Fibroblast of lung (primary cell): Measurements from ENCODE around the gene EPHA1. TPM values are rescaled to one million over a fixed set of nuclear protein-coding genes. Genes with fewer than 3 reads are reported as not detected.
A peak's percentile ranks its signal among the peaks of the same experiment; 100 is the strongest.

Experiments used
- DNase-seq, 2 donors: peaks; one replicate each; pipeline versions ENCODE4 v3.0.0 to v3.0.0-alpha.2; 2010; ENCODE audit warnings: low read depth in 2 of 2
- H2AFZ ChIP-seq: 2 replicates; pipeline ENCODE4 v1.5.1; 2012; ENCODE audit warnings: low read length, control low read depth, inconsistent platforms
- H3K27ac ChIP-seq: 2 replicates; pipeline ENCODE4 v1.5.1; 2011; ENCODE audit warnings: low read length, control low read depth; ENCODE audit not compliant: insufficient read depth
- H3K27me3 ChIP-seq: 2 replicates; pipeline ENCODE4 v1.5.1; 2011; ENCODE audit warnings: mild to moderate bottlenecking, low read length; ENCODE audit not compliant: control insufficient read depth, insufficient read depth
- H3K36me3 ChIP-seq: 2 replicates; pipeline ENCODE4 v1.5.1; 2011; ENCODE audit warnings: low read length; ENCODE audit not compliant: control insufficient read depth, insufficient read depth
- H3K4me1 ChIP-seq: 2 replicates; pipeline ENCODE4 v1.5.1; 2011; ENCODE audit warnings: low read length; ENCODE audit not compliant: control insufficient read depth, insufficient read depth; ENCODE audit errors: extremely low read depth
- H3K4me2 ChIP-seq: 2 replicates; pipeline ENCODE4 v1.5.1; 2011; ENCODE audit warnings: low read length, control low read depth; ENCODE audit not compliant: insufficient read depth; ENCODE audit errors: extremely low read depth
- H3K4me3 ChIP-seq, 4 experiments: fragments of 200-600 bp in 1 of 4; sonication (generic) in 1 of 4; replicated peaks in 1 of 4; 2 replicates each; pipeline ENCODE4 v1.5.1; 2011 to 2016; ENCODE audit warnings: low read length in 4 of 4, low read depth in 3 of 4, mild to moderate bottlenecking in 3 of 4, control low read depth in 2 of 4, inconsistent platforms in 1 of 4, mixed read lengths in 1 of 4; ENCODE audit not compliant: insufficient read depth in 1 of 4; ENCODE audit errors: control extremely low read depth in 1 of 4
- H3K79me2 ChIP-seq: 2 replicates; pipeline ENCODE4 v1.5.1; 2012; ENCODE audit warnings: mild to moderate bottlenecking, low read length, inconsistent platforms; ENCODE audit not compliant: control insufficient read depth, insufficient read depth
- H3K9ac ChIP-seq: 2 replicates; pipeline ENCODE4 v1.5.1; 2011; ENCODE audit warnings: mild to moderate bottlenecking, low read length, control low read depth; ENCODE audit not compliant: insufficient read depth
- H3K9me3 ChIP-seq: 2 replicates; pipeline ENCODE4 v1.5.1; 2012; ENCODE audit warnings: low read depth, low read length; ENCODE audit not compliant: control insufficient read depth, insufficient read depth
- H4K20me1 ChIP-seq: 2 replicates; pipeline ENCODE4 v1.5.1; 2011; ENCODE audit warnings: low read length; ENCODE audit not compliant: control insufficient read depth, insufficient read depth; ENCODE audit errors: extremely low read depth
- EZH2 ChIP-seq: IDR thresholded peaks from 2 replicates; pipeline ENCODE4 v1.5.1; 2012; ENCODE audit warnings: low read length, control low read depth, mild to moderate bottlenecking; ENCODE audit errors: missing control alignments
- polyA plus RNA-seq, 2 donors: library from polyadenylated mRNA; depleted of rRNA in 1 of 2; stranded (reverse) in 1 of 2; unstranded in 1 of 2; fragments of >200 nt; gene quantifications; 2 replicates each; pipeline ENCODE4 v1.2.1, GENCODE V29; 2011 to 2012; ENCODE audit warnings: missing spikeins in 1 of 2
- total RNA-seq: library from RNA; depleted of rRNA; stranded (reverse); fragments of >200 nt; gene quantifications from 2 replicates; pipeline ENCODE4 v1.2.1, GENCODE V29; 2014
- TF ChIP-seq, protein P1 (sequence below), 2 donors: IDR thresholded peaks in 1 of 2; conservative IDR thresholded peaks in 1 of 2; 1 replicate in 1 of 2; 2 replicates in 1 of 2; pipeline ENCODE4 v1.5.1; 2011 to 2012; ENCODE audit warnings: low read length in 2 of 2, control low read depth in 1 of 2, inconsistent platforms in 1 of 2, low read depth in 1 of 2, mild to moderate bottlenecking in 1 of 2

EPHA1 gene
- total and polyA plus RNA-seq, 2 donors (not counting 1 experiment from before 2014, with no cell fraction given) = under 0.01 to 0.09 TPM

DNA sequence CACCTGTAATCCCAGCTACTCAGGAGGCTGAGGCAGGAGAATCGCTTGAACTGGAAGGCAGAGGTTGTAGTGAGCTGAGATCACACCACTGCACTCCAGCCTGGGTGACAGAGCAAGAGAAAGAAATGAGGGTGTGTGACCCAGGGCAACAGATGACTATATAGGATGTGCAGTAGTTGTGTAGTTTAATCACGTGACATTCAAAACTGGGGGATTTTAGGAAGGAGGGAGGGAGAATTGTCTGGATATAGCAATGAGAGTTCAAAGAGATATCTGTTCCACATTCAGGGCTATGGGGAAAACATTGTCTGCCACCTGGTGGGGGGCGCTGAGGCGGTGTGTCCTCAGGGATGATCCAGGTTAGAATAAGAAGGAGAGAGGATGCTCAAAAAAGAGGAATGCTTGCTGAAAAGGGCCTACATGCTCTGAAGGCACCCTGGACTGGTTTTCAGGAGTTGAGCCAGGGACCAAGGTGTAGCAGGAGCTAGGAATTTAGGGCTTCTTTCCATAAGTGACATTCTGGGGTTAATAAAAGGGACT is 35.3 kb downstream of the EPHA1 start:
- no peak overlapping the region for H3K27ac ChIP-seq
- H3K4me2 ChIP-seq = no peak overlapping the region
- H3K36me3 ChIP-seq = no peaks in the 10 kb centered on the region
- no peaks in the 10 kb centered on the region for H3K4me1 ChIP-seq
- H2AFZ ChIP-seq = no peak overlapping the region
- H3K79me2 ChIP-seq = no peaks in the 10 kb centered on the region
- H3K4me3 ChIP-seq = no peak overlapping the region
- H3K9me3 ChIP-seq = no peaks in the 10 kb centered on the region
- H3K9ac ChIP-seq = no peak overlapping the region
- TF ChIP-seq, protein P1, sequence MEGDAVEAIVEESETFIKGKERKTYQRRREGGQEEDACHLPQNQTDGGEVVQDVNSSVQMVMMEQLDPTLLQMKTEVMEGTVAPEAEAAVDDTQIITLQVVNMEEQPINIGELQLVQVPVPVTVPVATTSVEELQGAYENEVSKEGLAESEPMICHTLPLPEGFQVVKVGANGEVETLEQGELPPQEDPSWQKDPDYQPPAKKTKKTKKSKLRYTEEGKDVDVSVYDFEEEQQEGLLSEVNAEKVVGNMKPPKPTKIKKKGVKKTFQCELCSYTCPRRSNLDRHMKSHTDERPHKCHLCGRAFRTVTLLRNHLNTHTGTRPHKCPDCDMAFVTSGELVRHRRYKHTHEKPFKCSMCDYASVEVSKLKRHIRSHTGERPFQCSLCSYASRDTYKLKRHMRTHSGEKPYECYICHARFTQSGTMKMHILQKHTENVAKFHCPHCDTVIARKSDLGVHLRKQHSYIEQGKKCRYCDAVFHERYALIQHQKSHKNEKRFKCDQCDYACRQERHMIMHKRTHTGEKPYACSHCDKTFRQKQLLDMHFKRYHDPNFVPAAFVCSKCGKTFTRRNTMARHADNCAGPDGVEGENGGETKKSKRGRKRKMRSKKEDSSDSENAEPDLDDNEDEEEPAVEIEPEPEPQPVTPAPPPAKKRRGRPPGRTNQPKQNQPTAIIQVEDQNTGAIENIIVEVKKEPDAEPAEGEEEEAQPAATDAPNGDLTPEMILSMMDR (conservative IDR thresholded peaks at IDR 0.05 in 1 of 2, IDR thresholded peaks at IDR 0.05 in 1 of 2; ENCODE audit: low read depth in 1 of 2, low read length in 2 of 2) = peak in 1 of 2 donors; percentile 3
- no peak for TF ChIP-seq EZH2
- H4K20me1 ChIP-seq = no peaks in the 10 kb centered on the region
- no peaks in the 10 kb centered on the region for H3K27me3 ChIP-seq
- DNase-seq = no peak

DNA sequence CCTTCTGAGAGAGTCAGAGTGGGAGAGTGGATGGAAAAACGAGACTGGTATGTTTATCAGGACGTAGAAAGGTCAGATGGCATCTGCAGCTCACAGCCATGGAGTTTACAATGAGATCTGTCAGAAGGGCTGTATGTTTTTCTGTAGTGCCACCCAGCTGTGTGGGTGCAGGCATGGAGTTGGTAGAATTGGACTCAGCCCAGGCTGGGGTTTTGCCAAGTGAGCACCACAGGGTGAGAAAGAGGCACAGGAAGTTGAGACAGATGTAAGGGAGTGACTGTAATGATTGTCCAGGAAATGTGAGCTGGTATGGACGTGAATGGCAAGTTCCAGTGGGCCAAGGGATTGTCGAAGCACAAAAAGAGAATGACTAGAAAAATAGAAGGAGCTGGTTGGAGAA is 36.6 kb downstream of the EPHA1 start:
- Histone ChIP-seq H3K36me3 (no peaks in the 10 kb centered on the region), H2AFZ (no peak overlapping the region), H3K27ac (no peak overlapping the region), H3K9ac (no peak overlapping the region), H3K27me3 (no peaks in the 10 kb centered on the region), H3K79me2 (no peaks in the 10 kb centered on the region), H3K4me2 (no peak overlapping the region), H3K4me1 (no peaks in the 10 kb centered on the region), H3K9me3 (no peaks in the 10 kb centered on the region), H4K20me1 (no peaks in the 10 kb centered on the region), H3K4me3 (no peak overlapping the region)
- DNase-seq = peak in 1 of 2 donors; percentile 46
- TF ChIP-seq EZH2 = no peak
- TF ChIP-seq, protein P1 (conservative IDR thresholded peaks at IDR 0.05 in 1 of 2, IDR thresholded peaks at IDR 0.05 in 1 of 2; ENCODE audit: low read depth in 1 of 2, low read length in 2 of 2) = no peak

DNA sequence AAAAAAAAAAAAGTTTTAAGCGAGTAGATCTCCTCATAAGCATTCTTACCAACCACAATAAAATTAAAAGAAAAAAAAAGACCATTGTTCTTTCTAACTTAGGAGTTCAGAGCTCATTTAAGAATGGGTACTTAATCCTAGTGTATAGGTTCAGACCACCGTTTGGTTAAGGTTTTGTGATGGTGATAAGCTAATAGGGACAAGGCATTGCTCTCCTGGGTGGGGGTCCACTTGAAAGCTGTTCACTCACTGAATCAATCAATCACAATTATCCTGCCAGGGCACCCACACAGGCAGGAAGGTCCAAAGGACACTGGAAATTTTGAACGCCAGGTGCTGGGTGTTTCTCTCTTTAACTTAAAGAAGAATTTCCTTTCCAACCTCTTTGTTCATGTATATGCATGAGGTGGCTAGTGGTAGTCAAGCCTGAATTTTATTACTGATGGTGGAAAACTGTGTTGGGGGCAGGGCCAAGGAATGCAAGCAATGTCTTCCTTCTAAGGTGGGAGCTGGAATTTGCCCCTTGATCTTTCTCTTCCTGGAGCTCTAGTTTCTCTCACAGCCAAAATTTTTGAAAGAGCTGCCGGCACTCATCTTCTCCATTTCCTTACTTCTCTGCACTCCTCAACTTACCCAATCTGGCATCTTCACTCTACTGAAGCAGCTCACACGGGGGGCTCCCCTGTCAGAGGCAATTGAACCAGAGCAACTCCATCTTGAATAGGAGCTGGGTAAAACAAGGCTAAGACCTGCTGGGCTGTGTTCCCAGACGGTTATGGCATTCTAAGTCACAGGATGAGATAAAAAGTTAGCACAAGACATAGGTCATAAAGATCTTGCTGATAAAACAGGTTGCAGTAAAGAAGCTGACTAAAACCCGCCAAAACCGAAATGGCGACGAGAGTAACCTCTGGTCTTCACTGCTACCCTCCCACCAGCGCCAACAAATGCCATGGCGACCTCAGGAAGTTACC is 38.7 kb downstream of the EPHA1 start:
- Histone ChIP-seq H3K9me3 (no peaks in the 10 kb centered on the region), H3K36me3 (no peaks in the 10 kb centered on the region), H2AFZ (no peak overlapping the region), H3K27me3 (peaks cover 9% of the 10 kb centered on the region), H3K4me2 (no peak overlapping the region), H3K9ac (no peak overlapping the region), H3K79me2 (no peaks in the 10 kb centered on the region), H3K4me1 (no peaks in the 10 kb centered on the region), H4K20me1 (no peaks in the 10 kb centered on the region), H3K27ac (no peak overlapping the region), H3K4me3 (no peak overlapping the region)
- DNase-seq = peak in 1 of 2 donors; percentile 23
- TF ChIP-seq, protein P1 (conservative IDR thresholded peaks at IDR 0.05 in 1 of 2, IDR thresholded peaks at IDR 0.05 in 1 of 2; ENCODE audit: low read depth in 1 of 2, low read length in 2 of 2) = no peak
- TF ChIP-seq EZH2 = no peak
